ENCODE results near the gene ZNF574.

- TF ChIP-seq, protein P1, sequence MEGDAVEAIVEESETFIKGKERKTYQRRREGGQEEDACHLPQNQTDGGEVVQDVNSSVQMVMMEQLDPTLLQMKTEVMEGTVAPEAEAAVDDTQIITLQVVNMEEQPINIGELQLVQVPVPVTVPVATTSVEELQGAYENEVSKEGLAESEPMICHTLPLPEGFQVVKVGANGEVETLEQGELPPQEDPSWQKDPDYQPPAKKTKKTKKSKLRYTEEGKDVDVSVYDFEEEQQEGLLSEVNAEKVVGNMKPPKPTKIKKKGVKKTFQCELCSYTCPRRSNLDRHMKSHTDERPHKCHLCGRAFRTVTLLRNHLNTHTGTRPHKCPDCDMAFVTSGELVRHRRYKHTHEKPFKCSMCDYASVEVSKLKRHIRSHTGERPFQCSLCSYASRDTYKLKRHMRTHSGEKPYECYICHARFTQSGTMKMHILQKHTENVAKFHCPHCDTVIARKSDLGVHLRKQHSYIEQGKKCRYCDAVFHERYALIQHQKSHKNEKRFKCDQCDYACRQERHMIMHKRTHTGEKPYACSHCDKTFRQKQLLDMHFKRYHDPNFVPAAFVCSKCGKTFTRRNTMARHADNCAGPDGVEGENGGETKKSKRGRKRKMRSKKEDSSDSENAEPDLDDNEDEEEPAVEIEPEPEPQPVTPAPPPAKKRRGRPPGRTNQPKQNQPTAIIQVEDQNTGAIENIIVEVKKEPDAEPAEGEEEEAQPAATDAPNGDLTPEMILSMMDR (IDR thresholded peaks at IDR 0.05), result no peak
- no peak for TF ChIP-seq POLR2A (IDR thresholded peaks at IDR 0.05)
Observed at GRCh38 chr19:42053037-42053935, 22.7 kb upstream of the ZNF574 start.
